ENCODE data around the gene GPR153.

- no peak for TF ChIP-seq CTCF (conservative IDR thresholded peaks at IDR 0.05; ENCODE audit: low read depth, low read length)
- TF ChIP-seq EZH2 (IDR thresholded peaks at IDR 0.05; ENCODE audit: low read length, unreplicated experiment) = no peak
- TF ChIP-seq EZH2phosphoT487 (IDR thresholded peaks at IDR 0.05; ENCODE audit: borderline replicate concordance, low read length) = no peak
Measured at GRCh38 chr1:6245869-6246496, 14.9 kb downstream of the GPR153 start.
